ENCODE results near the gene FHOD1.

Gene FHOD1

DNA sequence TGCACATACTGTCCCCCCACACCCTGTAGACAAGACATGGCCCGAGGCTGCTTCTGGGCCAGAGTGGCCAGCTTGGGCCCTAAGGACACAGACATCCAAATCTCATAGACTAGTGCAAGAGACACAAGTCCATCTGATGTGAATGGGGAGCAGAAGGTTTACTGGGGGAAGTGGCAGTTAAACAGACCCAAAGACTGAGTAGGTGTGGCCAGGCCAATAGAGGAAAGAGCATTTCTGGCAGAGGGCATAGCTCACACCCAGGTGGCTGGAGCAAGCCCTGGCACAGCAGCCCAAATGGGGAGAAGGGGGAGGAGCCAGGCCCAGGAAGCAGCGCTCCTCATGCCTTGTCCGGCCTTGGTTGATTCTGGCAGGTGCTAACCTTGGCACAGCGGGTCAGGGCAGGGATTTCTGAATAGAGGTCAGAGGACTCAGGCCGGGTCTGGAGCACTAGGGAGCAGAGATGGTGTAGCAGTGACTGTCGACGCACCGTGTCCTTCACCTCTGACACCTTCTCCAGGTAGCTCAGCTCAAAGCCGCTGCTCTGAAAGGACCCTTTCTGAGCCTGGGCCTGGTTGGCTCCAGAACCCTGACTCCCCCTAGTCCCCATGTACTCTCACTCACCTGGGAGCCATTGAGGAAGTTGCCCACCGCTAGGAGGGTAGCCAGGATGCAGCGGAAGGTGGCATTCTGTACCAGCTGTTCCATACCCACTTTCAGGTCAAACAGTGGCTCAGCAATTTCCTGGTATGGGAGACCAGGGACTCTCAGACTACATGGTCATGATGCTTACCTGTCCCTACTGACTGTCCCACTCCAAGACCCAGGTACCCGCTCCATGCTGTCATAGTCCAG is 16.2 kb downstream of the FHOD1 start:
- DNase-seq (ENCODE audit: low read depth), result no peak

- DNase-seq (ENCODE audit: low read depth), result no peak
Observed at GRCh38 chr16:67229906-67230808, 17.1 kb downstream of the FHOD1 start.

- no peak for DNase-seq (ENCODE audit: low read depth)
Observed at GRCh38 chr16:67228905-67229304, 18.4 kb downstream of the FHOD1 start.

DNA sequence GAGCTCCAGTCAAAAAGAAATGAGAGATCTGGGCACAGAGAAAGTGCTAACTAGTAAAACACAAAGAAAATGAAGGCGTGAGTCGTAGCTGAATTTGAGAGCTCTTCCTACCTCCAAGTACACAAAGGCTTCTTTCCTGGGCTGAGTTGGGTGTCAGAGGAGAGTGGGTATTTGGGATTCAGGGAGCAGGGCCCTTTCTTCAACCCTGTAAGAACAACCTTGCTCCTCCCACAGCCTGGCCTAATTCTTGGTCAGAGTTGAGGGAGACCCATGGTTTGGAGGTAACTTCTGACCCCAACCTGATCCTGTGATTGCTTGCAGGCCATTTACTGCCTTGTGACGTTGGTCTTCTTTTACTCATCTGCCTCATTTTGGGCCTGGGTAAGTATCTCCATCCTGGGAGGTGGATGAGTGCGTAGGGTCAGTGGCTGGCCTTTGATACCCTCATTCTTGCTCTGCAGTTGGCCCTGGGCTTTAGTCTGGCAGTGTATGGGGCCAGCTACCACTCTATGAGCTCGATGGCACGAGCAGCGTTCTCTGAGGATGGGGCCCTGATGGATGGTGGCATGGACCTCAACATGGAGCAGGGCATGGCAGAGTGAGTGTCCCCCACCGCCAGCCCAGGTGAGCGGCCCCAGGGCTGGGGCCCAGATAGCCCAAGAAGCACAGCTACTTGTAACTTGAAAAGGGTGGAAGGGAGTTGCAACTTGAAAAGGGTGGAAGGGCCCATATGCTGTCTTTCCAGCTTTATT is 19.1 kb downstream of the FHOD1 start:
- no peak for DNase-seq (ENCODE audit: low read depth)

DNA sequence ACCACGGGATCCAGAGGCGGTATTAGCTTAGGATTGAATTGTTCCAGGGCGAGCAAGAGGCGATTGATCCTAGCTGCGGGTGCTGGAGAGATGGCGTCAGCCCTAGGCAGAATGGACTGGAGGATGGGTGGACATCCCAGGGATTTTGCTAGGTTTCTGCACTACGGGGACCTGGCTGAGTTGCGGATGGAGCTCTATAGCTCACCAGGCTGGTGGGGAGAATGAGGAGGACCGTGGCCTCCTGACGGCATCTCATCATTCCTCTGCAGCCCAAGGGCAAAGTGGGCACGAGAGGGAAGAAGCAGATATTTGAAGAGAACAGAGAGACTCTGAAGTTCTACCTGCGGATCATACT is 19.7 kb downstream of the FHOD1 start:
- no peak for DNase-seq (ENCODE audit: low read depth)

DNA sequence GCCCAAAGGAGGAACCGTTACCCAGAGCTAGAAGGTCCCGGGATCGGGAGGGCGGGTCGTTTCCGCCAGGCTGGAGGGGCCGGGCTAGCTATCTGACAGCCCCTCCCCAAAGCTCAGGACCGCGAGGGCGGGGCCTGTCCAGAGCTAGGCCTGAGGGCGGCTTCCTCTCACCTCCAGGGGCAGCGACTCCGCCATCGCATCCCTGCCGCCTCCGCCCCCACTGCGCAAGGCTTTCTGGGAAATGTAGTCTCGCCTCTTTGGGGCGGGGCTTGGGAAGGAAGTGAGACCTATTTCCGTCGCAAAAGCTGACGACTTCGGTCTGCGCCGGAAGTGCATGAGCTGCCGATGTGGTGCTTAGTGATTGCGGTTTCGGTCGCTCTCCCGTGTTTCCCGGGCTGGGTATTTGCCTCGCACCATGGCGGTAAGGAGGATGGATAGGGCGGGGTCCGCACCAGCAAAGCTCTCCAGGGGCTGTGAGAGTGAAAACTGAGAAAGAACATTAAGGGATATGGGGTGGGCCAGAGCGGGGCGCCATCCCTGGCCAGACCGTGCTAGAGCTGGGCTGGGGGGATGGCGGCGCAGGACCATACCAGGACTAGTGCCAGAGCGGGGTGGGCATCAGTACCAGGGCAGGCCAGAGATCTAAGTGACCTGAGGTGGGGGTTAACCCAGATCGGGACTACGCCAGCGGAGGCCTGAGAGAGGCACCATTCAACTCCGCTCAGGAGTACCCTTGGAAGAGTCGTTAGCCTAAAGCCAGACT is 20.3 kb downstream of the FHOD1 start, which contains the start of gene TMEM208:
TMEM208 (plus strand) TSS at position 327 of the 763 bp plus-strand sequence; CDS start at position 416, 89 bp downstream.
- DNase-seq (ENCODE audit: low read depth), result peak; percentile 99

DNA sequence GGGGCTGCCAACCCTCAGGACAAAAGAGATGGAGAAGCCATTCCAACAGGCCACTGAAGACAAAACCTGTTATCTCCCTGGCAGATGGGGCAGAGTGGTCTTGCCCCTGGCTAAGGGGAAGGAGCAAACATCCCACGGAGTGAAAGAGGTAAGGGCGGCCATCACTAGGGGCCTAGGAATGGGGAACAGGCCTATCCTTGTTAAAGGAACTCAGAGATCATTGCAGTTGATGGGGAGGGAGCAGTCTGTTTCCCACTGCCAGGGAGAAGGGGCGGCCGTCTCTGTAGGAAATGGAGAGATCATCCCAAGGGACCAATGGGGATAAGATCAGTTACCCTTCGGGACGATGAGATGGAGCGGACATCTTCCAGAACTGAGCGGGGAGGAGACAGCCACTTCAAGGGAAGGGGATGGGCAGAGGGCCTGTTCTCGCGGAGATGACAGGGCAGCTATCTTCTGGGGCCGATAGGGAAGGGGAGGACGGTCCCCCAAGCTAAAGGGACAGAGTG is 20.9 kb downstream of the FHOD1 start:
- no peak for DNase-seq (ENCODE audit: low read depth)

- DNase-seq (ENCODE audit: low read depth), result no peak
Observed at GRCh38 chr16:67223992-67224391, 23.3 kb downstream of the FHOD1 start.

DNA sequence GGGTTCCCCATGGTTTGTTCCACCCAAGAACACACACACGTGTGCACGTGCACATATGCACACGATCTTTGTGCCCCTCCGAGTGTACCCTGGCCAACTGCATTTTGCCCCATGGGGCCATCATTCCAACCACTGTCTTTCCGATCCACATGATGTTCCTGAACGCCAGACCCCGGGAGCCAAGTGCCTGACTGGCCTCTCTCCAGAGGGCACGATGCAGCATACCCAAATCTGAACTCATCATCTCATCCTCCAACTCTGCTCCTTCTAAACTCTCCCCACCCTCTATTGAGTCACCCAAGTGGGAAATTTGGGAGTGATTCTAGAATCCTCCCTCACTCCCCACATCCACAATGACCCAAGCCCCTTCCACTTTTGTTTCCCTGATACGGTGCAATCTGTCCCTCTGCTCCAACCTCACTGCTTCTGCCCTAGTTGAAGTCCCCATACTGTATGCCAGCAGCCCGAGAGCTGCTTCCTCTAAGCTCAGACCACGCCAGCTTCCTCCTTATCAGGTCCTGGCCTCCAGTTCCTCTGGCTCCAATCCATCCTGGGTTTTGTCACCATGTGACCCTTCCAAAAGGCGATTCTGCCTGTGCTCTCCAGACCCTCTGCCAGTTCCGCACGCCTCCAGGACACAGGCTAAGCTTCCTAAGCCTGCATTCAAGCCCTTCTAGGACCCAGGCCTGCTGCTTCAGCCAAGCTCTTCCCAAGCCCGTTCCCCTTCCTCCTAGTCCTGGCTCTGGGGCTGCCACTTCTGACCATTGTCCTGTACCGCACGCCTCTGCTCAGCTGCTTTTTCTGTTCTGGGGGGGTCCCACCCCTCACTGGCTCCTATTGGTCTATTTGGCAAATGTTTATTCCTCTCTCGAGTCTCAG is 30.4 kb downstream of the FHOD1 start:
- DNase-seq (ENCODE audit: low read depth), result no peak

DNA sequence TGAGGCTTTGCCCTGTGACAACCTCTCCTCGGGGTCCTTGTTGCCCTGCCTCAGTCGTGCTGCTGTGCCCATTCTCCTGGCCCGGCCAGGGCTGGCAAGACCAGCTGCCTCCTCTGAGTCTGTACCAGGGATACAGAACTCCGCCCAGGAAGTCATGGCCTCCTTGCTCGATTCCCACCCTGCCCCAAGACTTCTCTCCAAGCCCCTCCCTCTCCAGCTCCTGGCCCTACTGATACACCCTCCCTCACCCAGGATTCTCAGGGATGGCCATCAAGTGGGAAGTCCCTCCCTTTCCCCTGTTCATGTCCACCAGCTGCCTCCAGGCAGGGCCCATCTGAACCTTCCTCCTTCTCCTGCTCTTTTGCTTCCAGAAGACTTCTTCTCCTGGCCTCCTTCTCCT is 31.6 kb downstream of the FHOD1 start:
- peak; percentile 31 for DNase-seq (ENCODE audit: low read depth)

DNA sequence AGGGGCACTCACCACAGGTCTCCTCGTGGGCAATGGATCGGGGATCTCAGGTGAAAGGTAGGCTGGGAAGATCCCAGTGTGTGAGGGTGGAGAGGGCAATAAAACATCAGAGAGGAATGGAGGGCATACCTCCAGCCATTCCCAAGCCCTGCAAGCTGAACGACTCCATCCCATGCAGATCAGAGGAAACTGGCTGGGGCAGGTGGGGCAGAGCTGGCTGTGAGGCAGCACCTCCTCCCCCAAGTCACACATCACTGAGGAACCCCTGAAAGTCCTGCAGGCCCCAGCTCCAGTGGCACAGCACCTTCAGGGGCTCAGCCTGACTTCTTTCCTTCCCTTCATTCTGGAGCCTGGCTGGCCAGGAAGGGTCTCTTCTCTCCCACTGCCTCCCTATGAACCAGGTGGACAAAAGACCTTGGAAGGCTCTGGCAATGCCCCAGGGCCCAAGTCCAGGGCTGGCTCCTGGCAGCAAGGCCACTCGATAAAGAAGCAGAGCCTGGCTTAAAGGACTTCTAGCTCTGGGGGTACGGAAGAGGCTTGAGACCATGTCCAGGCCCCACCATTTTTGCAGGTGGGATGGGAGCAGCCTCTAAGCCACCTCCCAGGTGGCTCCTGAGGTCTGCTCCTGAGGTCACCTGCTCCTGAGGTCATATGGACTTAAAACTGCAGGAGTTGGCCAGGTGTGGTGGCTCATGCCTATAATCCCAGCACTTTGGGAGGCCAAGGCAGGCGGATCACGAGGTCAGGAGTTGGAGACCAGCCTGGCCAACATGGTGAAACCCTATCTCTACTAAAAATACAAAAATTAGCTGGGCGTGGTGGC is 33.9 kb downstream of the FHOD1 start:
- DNase-seq (ENCODE audit: low read depth), result no peak

GRCh38 chr16:67212766-67213165 is 34.5 kb downstream of the FHOD1 start:
- no peak for DNase-seq (ENCODE audit: low read depth)

DNA sequence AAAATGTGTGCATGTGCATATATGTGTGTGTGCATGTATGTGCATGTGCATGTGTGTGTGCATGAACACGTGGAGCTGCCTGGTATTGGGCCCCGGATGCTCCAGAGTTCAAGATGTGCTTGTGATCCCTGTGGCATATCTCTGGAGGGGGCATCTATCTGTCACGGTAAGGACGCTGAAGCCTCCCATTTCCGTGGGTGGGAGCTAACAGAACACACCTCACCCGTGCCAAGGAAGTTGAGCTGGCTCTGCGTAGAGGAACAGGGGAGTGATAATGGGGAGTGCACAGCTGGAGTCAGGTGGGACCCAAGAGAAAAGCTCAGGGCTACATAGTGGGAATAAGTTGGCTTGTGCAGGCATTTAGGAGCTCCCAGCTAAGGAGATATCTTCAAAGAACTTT is 35.6 kb downstream of the FHOD1 start:
- no peak for DNase-seq (ENCODE audit: low read depth)

- no peak for DNase-seq (ENCODE audit: low read depth)
Observed at GRCh38 chr16:67210069-67210937, 37.0 kb downstream of the FHOD1 start.

DNA sequence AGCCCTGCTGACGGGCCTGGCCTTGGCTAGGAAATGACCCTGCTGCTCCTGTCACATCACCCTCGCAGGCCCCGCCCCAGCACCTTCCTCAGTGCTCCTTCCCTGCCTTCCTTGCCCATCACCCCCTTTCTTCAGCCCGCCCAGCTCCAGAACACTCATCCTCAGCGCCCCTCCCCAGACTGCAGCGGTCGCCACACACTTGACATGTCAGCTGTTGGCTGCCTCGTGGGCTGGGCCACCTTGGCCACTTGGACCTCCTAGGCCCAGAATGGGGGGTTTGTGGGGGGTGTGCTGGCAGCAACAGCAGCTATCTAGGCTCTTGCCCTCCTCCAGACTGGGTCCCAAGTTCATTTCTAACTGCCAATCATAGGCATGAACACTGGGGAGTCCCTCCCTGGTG is 37.7 kb downstream of the FHOD1 start:
- DNase-seq (ENCODE audit: low read depth), result no peak

- no peak for DNase-seq (ENCODE audit: low read depth)
Observed at GRCh38 chr16:67208154-67208896, 39.0 kb downstream of the FHOD1 start.

GRCh38 chr16:67207249-67208091 is 39.8 kb downstream of the FHOD1 start:
- DNase-seq (ENCODE audit: low read depth), result peak; percentile 81

Data from EH (cell line).